ENCODE measurements around the gene NGFR. TPM values are rescaled to one million over a fixed set of nuclear protein-coding genes. Genes with fewer than 3 reads are reported as not detected.

NGFR gene
- total RNA-seq, 1 donor from 2014 or later = 8.9 TPM

DNA sequence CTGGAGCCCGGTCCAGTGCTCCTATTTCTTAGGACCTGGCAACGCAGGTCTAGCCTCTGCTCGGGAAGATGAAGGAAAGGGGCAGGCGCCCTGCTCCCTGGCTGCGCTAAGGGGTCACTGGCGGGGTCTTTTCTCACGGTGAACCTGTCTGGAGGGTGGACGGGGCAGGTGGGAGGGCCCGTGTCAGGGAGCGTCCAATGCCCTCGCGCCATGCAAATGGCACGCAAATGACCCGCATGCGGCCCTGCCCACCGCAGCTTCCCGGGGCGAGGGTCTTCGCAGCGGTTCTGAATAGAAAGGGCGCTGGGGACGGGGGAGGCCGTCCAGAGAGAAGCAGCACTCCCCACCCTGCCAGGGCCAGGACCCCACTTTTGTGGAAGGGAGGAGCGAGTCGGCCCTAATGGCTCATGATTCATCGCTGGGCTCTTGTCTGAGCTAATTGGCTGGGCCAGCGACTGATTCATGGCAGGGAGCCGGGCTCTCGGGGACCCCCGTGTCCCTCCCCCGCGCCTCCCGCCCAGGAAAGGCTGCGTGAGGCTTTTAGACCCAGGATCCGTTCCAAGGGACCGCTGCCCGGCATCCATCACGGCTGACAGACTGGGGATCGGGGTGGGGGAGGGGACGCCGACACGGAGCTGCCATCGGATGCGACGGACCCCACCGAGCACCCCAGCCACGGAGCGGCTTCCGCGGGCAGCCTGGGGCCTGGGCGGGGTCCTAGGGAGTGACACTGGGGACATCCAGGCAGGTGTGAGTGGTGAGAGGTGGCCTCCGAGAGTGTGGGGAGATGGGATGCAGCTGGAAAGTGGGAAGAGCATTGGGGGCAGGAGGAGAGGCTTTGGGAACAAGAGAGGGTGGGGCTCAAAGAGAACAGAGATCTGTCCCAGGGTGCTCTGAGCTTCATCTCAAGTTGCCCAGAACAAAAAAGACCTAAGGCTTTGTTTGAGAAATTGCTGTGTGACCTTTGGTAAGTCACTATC, 25.0 kb upstream of the NGFR start:
- peak overlapping the region; percentile 57 for H3K4me3 ChIP-seq
- H3K36me3 ChIP-seq = no peaks in the 10 kb centered on the region
- H3K9me3 ChIP-seq (replicated peaks) = peaks cover 3% of the 10 kb centered on the region
- intact Hi-C loops (cut with micrococcal nuclease) = no loop called here
- TF ChIP-seq, protein P1, sequence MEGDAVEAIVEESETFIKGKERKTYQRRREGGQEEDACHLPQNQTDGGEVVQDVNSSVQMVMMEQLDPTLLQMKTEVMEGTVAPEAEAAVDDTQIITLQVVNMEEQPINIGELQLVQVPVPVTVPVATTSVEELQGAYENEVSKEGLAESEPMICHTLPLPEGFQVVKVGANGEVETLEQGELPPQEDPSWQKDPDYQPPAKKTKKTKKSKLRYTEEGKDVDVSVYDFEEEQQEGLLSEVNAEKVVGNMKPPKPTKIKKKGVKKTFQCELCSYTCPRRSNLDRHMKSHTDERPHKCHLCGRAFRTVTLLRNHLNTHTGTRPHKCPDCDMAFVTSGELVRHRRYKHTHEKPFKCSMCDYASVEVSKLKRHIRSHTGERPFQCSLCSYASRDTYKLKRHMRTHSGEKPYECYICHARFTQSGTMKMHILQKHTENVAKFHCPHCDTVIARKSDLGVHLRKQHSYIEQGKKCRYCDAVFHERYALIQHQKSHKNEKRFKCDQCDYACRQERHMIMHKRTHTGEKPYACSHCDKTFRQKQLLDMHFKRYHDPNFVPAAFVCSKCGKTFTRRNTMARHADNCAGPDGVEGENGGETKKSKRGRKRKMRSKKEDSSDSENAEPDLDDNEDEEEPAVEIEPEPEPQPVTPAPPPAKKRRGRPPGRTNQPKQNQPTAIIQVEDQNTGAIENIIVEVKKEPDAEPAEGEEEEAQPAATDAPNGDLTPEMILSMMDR (IDR thresholded peaks at IDR 0.05; ENCODE audit: borderline replicate concordance) = no peak
- peaks cover 37% of the 10 kb centered on the region for H3K4me1 ChIP-seq
- DNase-seq = peak; percentile 24
- no peak overlapping the region for H3K27ac ChIP-seq (replicated peaks)
- peaks cover 62% of the 10 kb centered on the region for H3K27me3 ChIP-seq (ENCODE audit: low read depth)

DNA sequence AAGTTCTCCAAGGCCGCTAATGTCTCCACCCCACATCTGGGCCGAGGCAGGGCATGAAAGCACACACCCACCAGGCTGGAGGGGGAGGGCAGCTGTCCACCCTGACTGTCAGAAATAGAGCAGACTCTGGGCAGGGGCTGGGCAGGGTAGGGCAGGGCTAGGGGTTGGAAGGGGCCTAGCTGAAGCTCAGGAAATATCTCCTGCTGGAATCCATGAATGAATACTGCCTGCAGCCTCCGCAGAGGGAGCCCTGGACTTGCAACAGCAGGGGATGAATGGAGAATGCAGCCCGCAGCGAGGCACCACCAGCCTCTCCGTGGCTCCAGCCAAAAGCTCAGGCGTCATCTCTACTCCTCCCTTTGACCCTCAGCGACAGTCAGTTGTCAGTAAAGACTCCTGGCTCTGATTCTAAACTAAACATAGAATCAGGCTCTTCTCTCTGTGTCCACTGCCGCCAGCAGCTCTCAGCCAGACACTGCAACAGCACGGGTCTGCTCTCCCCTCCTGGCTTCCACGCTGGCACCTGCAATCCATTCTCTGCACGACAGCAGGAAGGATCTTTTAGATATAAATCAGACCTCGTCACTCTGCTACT, 23.9 kb upstream of the NGFR start:
- TF ChIP-seq, protein P1 (IDR thresholded peaks at IDR 0.05; ENCODE audit: borderline replicate concordance) = peak; percentile 33
- Histone ChIP-seq H3K9me3 (replicated peaks) (peaks cover 3% of the 10 kb centered on the region), H3K27ac (replicated peaks) (peak overlapping the region; percentile 47), H3K4me3 (peak overlapping the region; percentile 8), H3K4me1 (peaks cover 37% of the 10 kb centered on the region), H3K27me3 (ENCODE audit: low read depth) (peaks cover 72% of the 10 kb centered on the region), H3K36me3 (no peaks in the 10 kb centered on the region)
- peak; percentile 46 for DNase-seq
- intact Hi-C loops (cut with micrococcal nuclease) = no loop called here

DNA sequence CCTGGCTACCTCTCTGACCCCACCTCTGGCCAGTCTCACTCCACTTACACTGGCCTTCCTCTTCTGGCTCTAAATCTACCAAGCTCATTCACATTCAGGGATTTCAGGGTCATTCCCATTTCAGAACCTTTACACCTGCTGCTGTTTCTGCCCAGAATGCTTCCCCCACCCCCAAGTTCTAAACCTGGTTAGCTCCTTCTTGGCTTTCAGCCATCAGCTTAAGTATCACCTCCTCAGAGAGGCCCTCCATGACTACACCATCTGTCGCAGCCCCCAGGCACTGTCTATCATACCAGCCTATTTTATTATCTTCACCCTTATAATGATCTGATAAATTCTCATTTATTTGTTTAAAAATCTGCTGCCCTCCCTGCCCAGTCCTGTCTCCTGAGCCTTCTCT, 23.3 kb upstream of the NGFR start:
- TF ChIP-seq, protein P1 (IDR thresholded peaks at IDR 0.05; ENCODE audit: borderline replicate concordance) = no peak
- H3K9me3 ChIP-seq (replicated peaks) = peaks cover 3% of the 10 kb centered on the region
- peak overlapping the region; percentile 8 for H3K4me3 ChIP-seq
- peak overlapping the region; percentile 47 for H3K27ac ChIP-seq (replicated peaks)
- H3K4me1 ChIP-seq = peaks cover 37% of the 10 kb centered on the region
- intact Hi-C loops (cut with micrococcal nuclease) = no loop called here
- DNase-seq = no peak
- H3K27me3 ChIP-seq (ENCODE audit: low read depth) = peaks cover 77% of the 10 kb centered on the region
- H3K36me3 ChIP-seq = no peaks in the 10 kb centered on the region

DNA sequence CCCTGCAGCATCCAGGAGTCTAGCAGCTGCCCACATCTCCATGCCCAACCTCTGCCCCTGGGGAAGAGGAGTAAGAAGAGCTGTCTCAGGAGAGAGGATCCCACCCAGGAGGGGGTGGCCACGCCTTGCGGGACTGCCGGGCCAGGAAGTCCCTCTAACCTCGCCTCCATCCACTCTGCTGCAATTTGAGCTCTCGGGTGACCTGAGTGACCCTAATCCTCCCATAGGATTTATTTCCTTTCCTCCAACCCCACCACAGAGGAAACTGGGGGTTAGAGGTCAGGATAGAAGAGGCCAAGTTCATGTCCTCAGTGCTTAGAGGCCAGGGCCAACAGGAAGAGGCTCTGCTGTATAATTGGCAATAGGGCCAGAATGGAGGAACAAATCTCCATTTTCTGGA, 22.6 kb upstream of the NGFR start:
- Histone ChIP-seq H3K4me1 (peaks cover 37% of the 10 kb centered on the region), H3K4me3 (no peak overlapping the region), H3K27me3 (ENCODE audit: low read depth) (peaks cover 84% of the 10 kb centered on the region), H3K9me3 (replicated peaks) (peaks cover 3% of the 10 kb centered on the region), H3K36me3 (no peaks in the 10 kb centered on the region), H3K27ac (replicated peaks) (no peak overlapping the region)
- no peak for DNase-seq
- TF ChIP-seq, protein P1 (IDR thresholded peaks at IDR 0.05; ENCODE audit: borderline replicate concordance) = no peak
- intact Hi-C loops (cut with micrococcal nuclease) = no loop called here

DNA sequence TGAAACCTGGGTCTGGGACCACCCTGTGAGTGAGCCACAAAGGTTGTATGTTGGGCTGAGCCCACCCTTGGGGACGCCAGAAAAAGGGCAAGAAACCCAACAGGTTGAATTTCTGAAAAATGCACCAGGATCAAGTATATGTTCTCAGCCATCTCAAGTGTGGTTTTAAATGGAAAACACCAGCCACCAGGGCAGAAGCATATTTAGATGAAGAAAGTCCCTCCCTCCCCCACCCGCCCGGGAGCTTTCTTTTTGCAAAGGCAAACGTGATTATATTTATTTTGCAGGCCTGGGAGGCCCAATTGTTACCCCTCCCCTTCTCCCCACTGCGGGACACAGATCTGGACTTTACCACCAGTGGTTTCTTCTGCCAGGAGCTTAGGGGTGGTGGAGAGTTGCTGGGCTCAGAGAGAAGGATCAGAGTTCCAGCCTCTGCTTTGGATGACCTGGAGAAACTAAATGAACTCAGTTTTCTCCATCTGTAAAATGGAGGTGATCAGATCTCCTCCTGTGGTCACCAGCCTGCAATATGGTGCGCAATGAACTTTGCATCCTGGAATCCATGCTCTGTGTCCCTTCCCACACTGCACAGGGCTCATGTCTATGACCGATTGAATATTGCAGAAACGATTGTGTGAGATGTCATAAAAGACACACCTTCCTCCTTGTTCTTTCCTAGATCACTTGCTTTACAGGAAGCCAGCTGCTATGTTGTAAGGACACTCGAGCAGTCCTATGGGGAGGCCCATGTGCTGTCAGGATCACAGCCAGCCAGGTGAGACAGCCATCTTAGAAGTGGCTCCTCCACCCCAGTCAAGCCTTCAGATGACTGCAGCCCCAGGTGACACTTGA, 21.0 kb upstream of the NGFR start:
- intact Hi-C loops (cut with micrococcal nuclease) = no loop called here
- peaks cover 3% of the 10 kb centered on the region for H3K9me3 ChIP-seq (replicated peaks)
- H3K36me3 ChIP-seq = no peaks in the 10 kb centered on the region
- DNase-seq = no peak
- H3K27ac ChIP-seq (replicated peaks) = no peak overlapping the region
- no peak overlapping the region for H3K4me3 ChIP-seq
- H3K4me1 ChIP-seq = peaks cover 37% of the 10 kb centered on the region
- peaks cover 86% of the 10 kb centered on the region for H3K27me3 ChIP-seq (ENCODE audit: low read depth)
- TF ChIP-seq, protein P1 (IDR thresholded peaks at IDR 0.05; ENCODE audit: borderline replicate concordance) = no peak
